Effector CD4-positive, alpha-beta T cell (primary cell): ENCODE results near the gene ANLN.
"Not testable (repeated sequence)": the region's sequence is repeated elsewhere in the genome, so short reads cannot be mapped to it uniquely, and the experiment has no call there.

ENCODE experiments used
- DNase-seq: peaks from one replicate; pipeline ENCODE4 v3.0.0-alpha.2; 2020

Gene ANLN

GRCh38 chr7:36409180-36409579 lies 19.5 kb downstream of the ANLN start:
- DNase-seq = no peak

DNA sequence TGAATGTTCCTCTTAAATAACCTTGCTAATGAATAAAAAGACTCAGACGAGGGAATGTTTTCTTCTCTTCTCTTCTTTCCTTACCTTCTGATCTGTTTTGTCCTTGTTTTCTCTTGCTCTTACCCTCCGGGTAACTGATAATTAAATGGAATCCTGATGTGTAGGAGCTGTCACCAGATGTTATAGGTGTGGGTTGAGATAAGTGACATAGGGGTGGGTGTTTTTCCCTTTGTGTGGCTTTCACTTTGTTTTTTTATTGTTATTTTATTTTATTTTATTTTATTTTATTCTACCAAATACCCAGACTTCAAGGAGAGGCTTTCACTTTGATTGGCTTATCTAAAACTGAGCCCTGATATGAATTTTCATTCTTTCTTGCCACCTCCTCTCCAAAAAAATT lies 25.5 kb downstream of the ANLN start:
- no peak for DNase-seq

DNA sequence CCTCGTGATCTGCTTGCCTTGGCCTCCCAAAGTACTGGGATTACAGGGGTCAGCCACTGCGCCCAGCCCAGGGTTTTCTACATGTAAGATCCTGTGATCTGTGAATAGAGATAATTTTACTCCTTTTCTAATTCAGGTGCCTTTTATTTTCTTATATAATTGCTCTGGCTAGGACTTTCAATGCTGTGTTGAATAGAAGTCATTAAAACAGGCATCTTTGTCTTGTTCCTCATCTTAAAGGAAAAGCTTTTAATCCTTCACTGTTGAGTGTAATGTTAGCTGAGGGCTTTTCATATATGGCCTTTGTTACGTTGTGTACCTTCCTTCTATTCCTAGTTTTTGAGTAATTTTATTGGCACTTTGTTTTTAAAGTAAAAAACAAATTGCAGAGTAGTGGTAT lies 26.6 kb downstream of the ANLN start:
- DNase-seq = no peak

DNA sequence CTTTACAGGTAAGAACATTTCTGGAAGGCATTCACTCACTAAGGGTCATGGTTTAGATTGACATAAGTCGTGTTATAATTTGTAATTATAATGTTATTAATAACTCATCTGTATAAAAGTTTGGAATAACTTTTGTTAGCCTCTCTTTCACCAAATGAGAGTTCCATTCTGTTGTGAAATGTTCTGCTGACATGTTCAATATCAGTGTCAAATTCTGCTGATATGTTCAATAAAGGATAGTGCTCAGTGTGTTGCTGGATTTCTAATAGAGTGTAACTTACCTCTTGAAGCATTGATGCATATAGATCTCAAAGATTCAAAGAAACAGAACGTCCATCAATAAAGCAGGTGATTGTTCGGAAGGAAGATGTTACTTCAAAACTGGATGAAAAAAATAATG lies 30.6 kb downstream of the ANLN start:
- no peak for DNase-seq

GRCh38 chr7:36422072-36422471 lies 32.4 kb downstream of the ANLN start:
- no peak for DNase-seq

- no peak for DNase-seq
Observed at GRCh38 chr7:36423633-36424032, 34.0 kb downstream of the ANLN start.

DNA sequence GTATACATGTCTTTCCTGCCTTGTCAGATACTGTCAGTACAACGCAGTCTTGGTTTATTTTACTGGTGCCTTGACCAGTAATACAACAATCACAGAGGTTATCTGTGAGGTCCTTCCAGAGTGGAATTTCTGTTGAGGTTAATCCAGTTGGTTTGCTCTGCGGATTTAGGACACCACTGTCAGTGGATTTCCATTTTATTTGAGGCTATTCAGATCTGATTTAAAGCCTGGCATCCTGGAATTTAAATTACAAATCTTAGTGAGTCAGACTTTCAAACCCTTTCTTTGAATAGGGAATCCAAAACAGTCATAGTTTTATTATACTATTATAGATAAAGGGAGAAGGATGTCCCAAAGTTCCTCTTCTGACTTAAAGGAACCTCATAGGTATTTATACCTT lies 40.5 kb downstream of the ANLN start:
- DNase-seq = no peak

GRCh38 chr7:36430881-36431280 lies 41.2 kb downstream of the ANLN start:
- DNase-seq = no peak

GRCh38 chr7:36438211-36438610 lies 48.5 kb downstream of the ANLN start:
- no peak for DNase-seq

GRCh38 chr7:36439624-36440023 lies 50.0 kb downstream of the ANLN start:
- DNase-seq = no peak

DNA sequence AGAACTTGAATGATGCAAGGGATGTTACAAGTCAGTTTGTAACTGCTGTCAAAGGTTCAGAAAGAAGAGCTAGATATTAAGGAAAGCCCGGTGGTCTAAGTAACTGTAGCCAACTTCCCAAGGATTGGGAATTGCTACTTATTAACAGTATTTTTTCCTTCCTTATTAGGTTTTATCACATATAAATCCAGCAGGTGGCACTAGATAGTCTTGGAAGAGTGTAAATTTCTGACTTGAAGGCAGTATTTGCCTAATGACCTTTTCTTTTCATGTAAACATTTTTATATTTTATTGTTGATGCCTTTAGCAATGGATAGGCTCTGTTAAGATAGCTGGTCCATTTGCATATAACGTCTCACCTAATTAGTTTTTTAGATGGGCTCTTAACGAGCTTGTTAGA lies 51.2 kb downstream of the ANLN start:
- DNase-seq = no peak

- DNase-seq = no peak
Observed at GRCh38 chr7:36441344-36442022, 51.8 kb downstream of the ANLN start.

GRCh38 chr7:36448781-36449379 lies 59.2 kb downstream of the ANLN start:
- no peak for DNase-seq

- DNase-seq = no peak
Observed at GRCh38 chr7:36449685-36450084, 60.0 kb downstream of the ANLN start.

- no peak for DNase-seq
Observed at GRCh38 chr7:36453769-36454168, 64.1 kb downstream of the ANLN start.

DNA sequence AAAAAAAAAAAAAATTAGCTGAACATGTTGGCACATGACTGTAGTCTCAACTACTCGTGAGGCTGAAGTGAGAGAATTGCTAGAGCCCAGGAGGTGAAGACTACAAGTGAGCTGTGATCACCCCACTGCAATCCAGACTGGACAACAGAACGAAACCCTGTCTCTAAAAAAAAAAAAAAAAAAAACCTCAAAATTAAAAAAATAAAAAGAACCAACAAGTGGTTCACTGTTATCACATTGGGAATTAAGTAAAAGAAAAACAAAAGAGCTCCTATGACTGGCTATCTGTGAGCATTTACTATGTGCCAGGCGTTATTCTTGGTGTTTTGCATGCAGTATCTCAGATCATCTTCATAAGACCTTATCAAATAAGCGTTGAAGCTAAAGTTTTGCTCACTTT lies 66.0 kb downstream of the ANLN start:
- DNase-seq = no peak

DNA sequence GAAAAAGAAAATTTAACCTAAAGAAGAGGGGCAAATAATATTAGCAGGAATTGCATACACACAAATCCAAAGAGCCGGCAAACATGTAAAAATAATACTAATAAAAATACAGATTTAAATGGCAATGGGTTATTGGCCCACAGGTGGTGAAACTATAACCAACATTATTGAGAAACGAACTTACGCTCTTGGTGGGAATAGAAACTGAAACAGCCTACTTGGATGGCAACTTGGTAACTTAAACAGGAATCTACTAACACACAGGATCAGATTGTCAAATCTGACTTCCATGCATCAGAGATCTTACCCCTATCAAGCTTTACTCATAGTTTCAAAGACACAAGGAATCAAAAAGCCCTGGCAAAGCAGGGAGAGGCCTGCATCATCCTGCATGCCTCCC lies 66.5 kb downstream of the ANLN start:
- DNase-seq = no peak

GRCh38 chr7:36456548-36456947 lies 66.9 kb downstream of the ANLN start:
- DNase-seq = no peak

GRCh38 chr7:36459236-36459960 lies 69.7 kb downstream of the ANLN start:
- DNase-seq = no peak

GRCh38 chr7:36460811-36461429 lies 71.3 kb downstream of the ANLN start:
- DNase-seq = no peak

DNA sequence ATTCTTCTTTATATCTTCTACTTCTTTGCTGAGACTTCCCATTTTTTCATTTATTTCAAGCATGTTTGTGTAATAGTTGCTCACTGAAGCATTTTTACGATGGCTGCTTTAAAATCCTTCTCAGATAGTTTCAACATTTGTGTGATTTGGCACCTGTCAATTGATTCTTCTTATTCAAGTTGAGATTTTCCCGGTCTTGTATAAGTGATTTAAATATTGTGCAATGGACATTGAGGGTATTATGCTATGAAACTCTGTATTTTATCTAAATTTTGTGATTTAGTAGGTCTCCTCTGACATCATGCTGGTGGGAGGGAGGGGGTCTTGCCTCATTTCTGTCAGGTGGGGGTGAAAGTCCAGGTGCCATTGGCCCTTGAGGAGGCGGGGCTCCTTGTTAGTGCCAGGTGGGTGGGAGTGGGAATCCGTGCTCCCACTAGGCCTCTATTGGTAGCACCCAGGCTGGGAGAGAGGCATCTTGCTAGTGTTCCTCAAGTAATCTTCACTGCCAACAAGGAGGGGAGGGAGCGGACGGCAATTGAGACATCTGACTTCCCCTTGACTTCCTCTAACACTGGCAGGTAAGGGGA lies 73.0 kb downstream of the ANLN start:
- DNase-seq = no peak

DNA sequence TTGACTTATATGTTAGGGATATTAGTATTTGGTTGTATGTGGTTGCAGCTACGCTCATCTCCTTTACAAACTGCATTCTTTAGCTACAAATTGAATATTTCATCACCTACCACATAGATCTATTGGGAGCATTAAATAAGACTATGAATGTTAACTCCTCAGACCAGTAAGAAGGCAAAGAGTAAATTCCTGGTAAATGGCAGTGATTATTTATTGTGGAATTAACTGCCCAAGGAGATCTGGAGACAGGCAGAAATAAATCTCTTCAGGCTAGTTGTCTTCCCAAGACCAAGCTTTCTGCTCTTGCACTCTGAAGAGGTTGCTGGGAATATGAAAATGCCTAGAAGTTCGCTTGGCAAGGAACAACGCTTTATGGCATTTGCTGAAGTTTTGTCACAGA lies 74.6 kb downstream of the ANLN start:
- no peak for DNase-seq

DNA sequence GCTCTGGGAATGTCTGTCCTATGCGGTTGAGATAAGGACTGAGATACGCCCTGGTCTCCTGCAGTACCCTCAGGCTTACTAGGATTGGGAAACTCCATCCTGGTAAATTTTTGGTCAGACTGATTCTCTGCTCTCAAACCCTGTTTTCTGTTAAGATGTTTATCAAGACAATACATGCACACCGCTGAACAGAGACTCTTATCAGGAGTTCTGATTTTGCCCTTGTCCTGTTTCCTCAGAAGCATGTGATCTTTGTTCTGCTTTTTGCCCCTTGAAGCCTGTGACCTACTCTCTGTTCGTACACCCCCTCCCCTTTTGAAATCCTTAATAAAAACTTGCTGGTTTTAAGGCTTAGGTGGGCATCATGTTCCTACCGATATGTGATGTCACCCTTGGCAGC lies 76.3 kb downstream of the ANLN start:
- not testable (repeated sequence) for DNase-seq
